ENCODE data around the gene PRF1.
A peak's percentile ranks its signal among the peaks of the same experiment; 100 is the strongest.
"Not testable (repeated sequence)": the region's sequence is repeated elsewhere in the genome, so short reads cannot be mapped to it uniquely, and the experiment has no call there.

PRF1 gene

GRCh38 chr10:70592186-70592735, 10.3 kb downstream of the PRF1 start:
- DNase-seq, result peak; percentile 5

- DNase-seq, result peak; percentile 21
Measured at GRCh38 chr10:70590655-70591416, 11.7 kb downstream of the PRF1 start.

GRCh38 chr10:70589762-70590654, 12.5 kb downstream of the PRF1 start:
- peak; percentile 91 for DNase-seq

GRCh38 chr10:70588859-70589570, 13.5 kb downstream of the PRF1 start:
- DNase-seq, result peak; percentile 50

- DNase-seq, result peak; percentile 22
Measured at GRCh38 chr10:70588255-70588654, 14.3 kb downstream of the PRF1 start.

GRCh38 chr10:70587045-70587658, 15.4 kb downstream of the PRF1 start:
- peak; percentile 3 for DNase-seq

- DNase-seq, result peak; percentile 17
Measured at GRCh38 chr10:70586348-70586930, 16.1 kb downstream of the PRF1 start.

- DNase-seq, result peak; percentile 25
Measured at GRCh38 chr10:70585578-70586169, 16.9 kb downstream of the PRF1 start.

GRCh38 chr10:70584909-70585544, 17.5 kb downstream of the PRF1 start:
- peak; percentile 81 for DNase-seq

GRCh38 chr10:70584366-70584765, 18.2 kb downstream of the PRF1 start:
- DNase-seq, result peak; percentile 7

- peak; percentile 22 for DNase-seq
Measured at GRCh38 chr10:70583669-70584037, 18.9 kb downstream of the PRF1 start.

- peak; percentile 7 for DNase-seq
Measured at GRCh38 chr10:70582793-70583668, 19.5 kb downstream of the PRF1 start.

GRCh38 chr10:70581176-70581575, 21.4 kb downstream of the PRF1 start:
- not testable (repeated sequence) for DNase-seq

GRCh38 chr10:70579234-70580002, 23.1 kb downstream of the PRF1 start:
- no peak for DNase-seq

- no peak for DNase-seq
Measured at GRCh38 chr10:70578371-70578947, 24.1 kb downstream of the PRF1 start.

GRCh38 chr10:70576803-70577517, 25.6 kb downstream of the PRF1 start:
- DNase-seq, result no peak

- peak; percentile 72 for DNase-seq
Measured at GRCh38 chr10:70575874-70576802, 26.4 kb downstream of the PRF1 start.
